B cell (primary cell): ENCODE data around the gene IGSF9. TPM values are rescaled to one million over a fixed set of nuclear protein-coding genes. Genes with fewer than 3 reads are reported as not detected.

Experiments used
- ATAC-seq: fragments of 200-7000 bp; cut with Tn5 transposase; one replicate; pipeline ENCODE4 v1.10.0; 2021; ENCODE audit warnings: low read depth, mild to moderate bottlenecking, moderate number of reproducible peaks, moderate library complexity
- CTCF ChIA-PET: fragments of 350-600 bp; sonication (Branson Sonifier 250); formaldehyde crosslinking; loops from one replicate; lab custom pipeline; 2021; ENCODE audit warnings: antibody characterized with exemption, inconsistent platforms; lab: Charles Lee
- POLR2A ChIA-PET: fragments of 350-600 bp; sonication (Branson Sonifier 250); formaldehyde crosslinking; loops from one replicate; lab custom pipeline; 2021; ENCODE audit warnings: antibody characterized with exemption; lab: Charles Lee
- DNase-seq: peaks from one replicate; pipeline ENCODE4 v3.0.0; 2013
- H2AFZ ChIP-seq: 2 replicates; pipeline ENCODE4 v1.6.1; 2012; ENCODE audit warnings: mild to moderate bottlenecking, low read depth, low read length; ENCODE audit not compliant: insufficient read depth, poor library complexity, severe bottlenecking
- H3K27ac ChIP-seq, 2 donors: 1 replicate in 1 of 2; 2 replicates in 1 of 2; pipeline ENCODE4 v1.5.1; 2012 to 2013; ENCODE audit warnings: low read length in 2 of 2, mild to moderate bottlenecking in 2 of 2, moderate library complexity in 1 of 2
- H3K27me3 ChIP-seq, 4 experiments: fragments of 200-600 bp in 1 of 4; sonication (generic) in 1 of 4; replicated peaks in 1 of 4; 1 replicate in 2 of 4; 2 replicates in 2 of 4; pipeline versions ENCODE4 v1.6.1 to v1.7.0; 2013 to 2016; ENCODE audit warnings: low read length in 3 of 4, mild to moderate bottlenecking in 2 of 4, mixed read lengths in 1 of 4, moderate library complexity in 1 of 4; ENCODE audit not compliant: insufficient read depth in 4 of 4, control insufficient read depth in 3 of 4; ENCODE audit errors: control extremely low read depth in 1 of 4
- H3K36me3 ChIP-seq, 2 experiments: replicated peaks in 1 of 2; 1 replicate in 1 of 2; 2 replicates in 1 of 2; pipeline versions ENCODE4 v1.6.1 to v1.7.1; 2013; ENCODE audit warnings: low read length in 1 of 2; ENCODE audit not compliant: insufficient read depth in 2 of 2, control insufficient read depth in 1 of 2; ENCODE audit errors: control extremely low read depth in 1 of 2, extremely low read depth in 1 of 2
- H3K4me1 ChIP-seq, 2 donors: fragments of 200-600 bp in 1 of 2; sonication (generic) in 1 of 2; 1 replicate in 1 of 2; 2 replicates in 1 of 2; pipeline versions ENCODE4 v1.5.1 to v1.6.1; 2013 to 2017; ENCODE audit warnings: low read length in 2 of 2; ENCODE audit not compliant: control insufficient read depth in 2 of 2, insufficient read depth in 2 of 2
- H3K4me2 ChIP-seq: replicated peaks from 2 replicates; pipeline ENCODE3; 2012; ENCODE audit warnings: mild to moderate bottlenecking, low read depth, low read length; ENCODE audit not compliant: poor library complexity, severe bottlenecking
- H3K4me3 ChIP-seq, 5 experiments: fragments of 200-600 bp in 1 of 5; sonication (generic) in 1 of 5; 1 replicate in 3 of 5; 2 replicates in 2 of 5; pipeline versions ENCODE4 v1.5.1 to v1.7.0; 2011 to 2016; ENCODE audit warnings: low read length in 4 of 5, mild to moderate bottlenecking in 4 of 5, low read depth in 2 of 5, control low read depth in 1 of 5, moderate library complexity in 1 of 5; ENCODE audit not compliant: insufficient read depth in 1 of 5; ENCODE audit errors: control extremely low read depth in 1 of 5, extremely low read depth in 1 of 5
- H3K79me2 ChIP-seq: fragments of 200-600 bp; sonication (generic); one replicate; pipeline ENCODE4 v1.6.0; 2016; ENCODE audit warnings: low read length; ENCODE audit not compliant: control insufficient read depth, insufficient read depth
- H3K9ac ChIP-seq: fragments of 200-600 bp; sonication (generic); 2 replicates; pipeline ENCODE4 v1.6.1; 2017; ENCODE audit warnings: mild to moderate bottlenecking, low read length, moderate library complexity
- H3K9me3 ChIP-seq, 3 donors: one replicate each; pipeline versions ENCODE4 v1.6.1 to v1.7.1; 2013; ENCODE audit warnings: low read length in 2 of 3; ENCODE audit not compliant: control insufficient read depth in 2 of 3, insufficient read depth in 1 of 3; ENCODE audit errors: control extremely low read depth in 1 of 3
- H4K20me1 ChIP-seq: 2 replicates; pipeline ENCODE4 v1.6.0; 2012; ENCODE audit warnings: mild to moderate bottlenecking, low read length; ENCODE audit not compliant: insufficient read depth, control insufficient read depth, poor library complexity, severe bottlenecking
- H3K27ac Mint-ChIP-seq: one replicate; pipeline ENCODE4 v1.8.0; 2021; ENCODE audit warnings: mixed read lengths
- H3K27me3 Mint-ChIP-seq: one replicate; pipeline ENCODE4 v1.8.0; 2021; ENCODE audit warnings: mixed read lengths
- H3K4me1 Mint-ChIP-seq: one replicate; pipeline ENCODE4 v1.8.0; 2021; ENCODE audit warnings: mixed read lengths
- H3K4me3 Mint-ChIP-seq: one replicate; pipeline ENCODE4 v1.8.0; 2021; ENCODE audit warnings: mixed read lengths
- H3K9me3 Mint-ChIP-seq: one replicate; pipeline ENCODE4 v1.8.0; 2022; ENCODE audit warnings: mixed read lengths; ENCODE audit not compliant: insufficient read depth
- CTCF ChIP-seq: fragments of 200-600 bp; IDR thresholded peaks from one replicate; pipeline ENCODE4 v1.8.0; 2022; ENCODE audit warnings: antibody characterized with exemption, mild to moderate bottlenecking
- EZH2 ChIP-seq: IDR thresholded peaks from 2 replicates; pipeline ENCODE4 v1.6.1; 2012; ENCODE audit warnings: borderline replicate concordance, low read depth, mild to moderate bottlenecking, moderate library complexity, low read length; ENCODE audit not compliant: insufficient read depth, poor library complexity, severe bottlenecking
- WGBS: methylation state at CpG from one replicate; pipeline ENCODE4 v1.1.5; 2013; ENCODE audit warnings: missing lambda C conversion rate; ENCODE audit not compliant: insufficient coverage; 5-methylcytosine and 5-hydroxymethylcytosine counted together
- intact Hi-C: fragments of 100-400 bp; cut with micrococcal nuclease; formaldehyde crosslinking; loops from one replicate; pipeline ENCODE4 v1.10.0; 2022
- polyA plus RNA-seq: library from polyadenylated mRNA; depleted of rRNA; stranded (reverse); fragments of >200 nt; gene quantifications from 2 replicates; pipeline ENCODE4 v1.2.3, GENCODE V29; 2012
- total RNA-seq, 2 donors: library from RNA; stranded (reverse); fragments of 120-200 nt in 1 of 2; gene quantifications; 1 replicate in 1 of 2; 2 replicates in 1 of 2; pipeline versions ENCODE4 v1.2.3 to v1.2.4, GENCODE V29; 2013 to 2022

IGSF9 gene
- total and polyA plus RNA-seq, 2 donors (not counting 1 experiment from before 2014, with no cell fraction given): 0.36 to 0.37 TPM

- DNase-seq: peak; percentile 58
- POLR2A ChIA-PET: interaction anchor here (0.6 to 1.9 kb wide), 3 partner anchors 35 to 108 kb away, joined by 4 to 7 read pairs (median 6); partner anchors contain the start of genes DUSP23 and TAGLN2
These were observed 56.2 kb downstream of the IGSF9 start for GRCh38 chr1:159889202-159889601.

More at GRCh38 chr1:159889202-159889601, 56.2 kb downstream of the IGSF9 start:
- no peaks in the 10 kb centered on the region for H4K20me1 ChIP-seq
- Mint-ChIP-seq H3K27me3 (no peaks in the 10 kb centered on the region), H3K9me3 (no peaks in the 10 kb centered on the region), H3K4me1 (peaks cover 26% of the 10 kb centered on the region), H3K4me3 (peak overlapping the region; percentile 36), H3K27ac (peak overlapping the region; percentile 57)
- H2AFZ ChIP-seq: no peak overlapping the region
- peaks cover 0 to 3% (median 0%) of the 10 kb centered on the region in 3 donors for H3K9me3 ChIP-seq
- CTCF ChIA-PET: interaction anchor here (0.6 to 8.9 kb wide), 15 partner anchors 8 to 676 kb away, joined by 3 to 211 read pairs (median 7); partner anchors contain the start of genes FCRL6 and TAGLN2
- peak overlapping the region in 1 of 5 experiments; percentile 15 for H3K4me3 ChIP-seq
- no peaks in the 10 kb centered on the region for H3K36me3 ChIP-seq
- H3K27me3 ChIP-seq: no peaks in the 10 kb centered on the region
- H3K4me2 ChIP-seq: peak overlapping the region; percentile 45
- peak; percentile 23 for ATAC-seq
- no peak for TF ChIP-seq EZH2
- no peak for TF ChIP-seq CTCF
- 81% methylated on average over 2 of the region's 4 CpGs for WGBS
- H3K27ac ChIP-seq: no peak overlapping the region
- no peaks in the 10 kb centered on the region for H3K79me2 ChIP-seq
- no peak overlapping the region for H3K9ac ChIP-seq
- intact Hi-C loops: no loop called here
- peaks cover 18 to 19% of the 10 kb centered on the region in 2 donors for H3K4me1 ChIP-seq
